GM23338 (cell line): ENCODE data around the gene CCDC57. TPM values are rescaled to one million over a fixed set of nuclear protein-coding genes. Genes with fewer than 3 reads are reported as not detected.

ENCODE experiments used
- ATAC-seq: fragments of 200-7000 bp; cut with Tn5 transposase; 3 replicates; pipeline ENCODE4 v1.9.1; 2020
- DNase-seq: peaks from one replicate; pipeline ENCODE4 v3.0.0-alpha.2; 2015; ENCODE audit warnings: low spot score
- H2AFZ ChIP-seq: fragments of 200-600 bp; sonication (generic); 2 replicates; pipeline ENCODE4 v1.8.0; 2016; ENCODE audit warnings: antibody characterized with exemption, mild to moderate bottlenecking, moderate library complexity
- H3F3A ChIP-seq: fragments of 200-600 bp; sonication (generic); replicated peaks from 2 replicates; pipeline ENCODE4 v1.8.0; 2017; ENCODE audit warnings: antibody characterized with exemption, mixed run types, low read depth
- H3K27ac ChIP-seq: fragments of 200-600 bp; sonication (generic); 2 replicates; pipeline ENCODE4 v1.6.1; 2016; ENCODE audit warnings: low read depth
- H3K27me3 ChIP-seq: fragments of 200-600 bp; sonication (generic); 2 replicates; pipeline ENCODE4 v1.8.0; 2016; ENCODE audit warnings: mild to moderate bottlenecking, mixed run types, moderate library complexity; ENCODE audit not compliant: insufficient read depth
- H3K36me3 ChIP-seq: fragments of 200-600 bp; sonication (generic); 2 replicates; pipeline ENCODE4 v1.8.0; 2016; ENCODE audit warnings: mild to moderate bottlenecking; ENCODE audit not compliant: insufficient read depth
- H3K4me1 ChIP-seq: fragments of 200-600 bp; sonication (generic); 2 replicates; pipeline ENCODE4 v1.8.0; 2016; ENCODE audit warnings: mild to moderate bottlenecking, moderate library complexity; ENCODE audit not compliant: insufficient read depth
- H3K4me2 ChIP-seq: fragments of 200-600 bp; sonication (generic); 2 replicates; pipeline ENCODE4 v1.7.1; 2017; ENCODE audit warnings: mixed run types
- H3K4me3 ChIP-seq: fragments of 200-600 bp; sonication (generic); 2 replicates; pipeline ENCODE4 v1.6.1; 2016; ENCODE audit warnings: mixed run types
- H3K79me2 ChIP-seq: fragments of 200-600 bp; sonication (generic); replicated peaks from 2 replicates; pipeline ENCODE4 v1.8.0; 2017; ENCODE audit warnings: mild to moderate bottlenecking; ENCODE audit not compliant: insufficient read depth
- H3K9me2 ChIP-seq: fragments of 200-600 bp; sonication (generic); 2 replicates; pipeline ENCODE4 v1.8.0; 2017; ENCODE audit not compliant: insufficient read depth
- H4K20me1 ChIP-seq: fragments of 200-600 bp; sonication (generic); replicated peaks from 2 replicates; pipeline ENCODE4 v1.8.0; 2017; ENCODE audit warnings: mild to moderate bottlenecking; ENCODE audit not compliant: insufficient read depth
- H3K27ac Mint-ChIP-seq: 2 replicates; pipeline ENCODE4 v1.8.0; 2020; ENCODE audit warnings: inconsistent platforms, mild to moderate bottlenecking, moderate library complexity, mixed read lengths
- H3K27me3 Mint-ChIP-seq: 3 replicates; pipeline ENCODE4 v1.8.0; 2022; ENCODE audit warnings: low read depth, mild to moderate bottlenecking, moderate library complexity, mixed read lengths, inconsistent platforms; ENCODE audit not compliant: insufficient read depth, poor library complexity
- H3K36me3 Mint-ChIP-seq: 3 replicates; pipeline ENCODE4 v1.8.0; 2021; ENCODE audit warnings: low read depth, mild to moderate bottlenecking, inconsistent platforms, moderate library complexity, mixed read lengths
- H3K4me1 Mint-ChIP-seq: 3 replicates; pipeline ENCODE4 v1.8.0; 2020; ENCODE audit warnings: mild to moderate bottlenecking, inconsistent platforms, mixed read lengths
- H3K4me3 Mint-ChIP-seq: 3 replicates; pipeline ENCODE4 v1.8.0; 2021; ENCODE audit warnings: moderate library complexity, mild to moderate bottlenecking, inconsistent platforms, mixed read lengths
- H3K9me3 Mint-ChIP-seq: 3 replicates; pipeline ENCODE4 v1.8.0; 2020; ENCODE audit warnings: moderate library complexity, mild to moderate bottlenecking, inconsistent platforms, mixed read lengths
- CTCF ChIP-seq, 2 experiments: fragments of 200-600 bp in 1 of 2; sonication (generic) in 1 of 2; conservative IDR thresholded peaks; 2 replicates each; pipeline versions ENCODE4 v1.5.1 to v1.6.1; 2016 to 2017; ENCODE audit warnings: antibody characterized with exemption in 2 of 2, low read depth in 2 of 2, mild to moderate bottlenecking in 2 of 2, moderate library complexity in 1 of 2
- EZH2 ChIP-seq: fragments of 200-600 bp; sonication (generic); IDR thresholded peaks from one replicate; pipeline ENCODE4 v1.8.0; 2017; ENCODE audit warnings: antibody characterized with exemption, mild to moderate bottlenecking, low read depth; ENCODE audit not compliant: unreplicated experiment
- JUNB ChIP-seq: IDR thresholded peaks from one replicate; pipeline ENCODE4 v1.6.1; 2016; ENCODE audit warnings: antibody characterized with exemption; ENCODE audit not compliant: unreplicated experiment
- NANOG ChIP-seq: IDR thresholded peaks from 2 replicates; pipeline ENCODE4 v1.6.1; 2016; ENCODE audit warnings: antibody characterized with exemption, borderline replicate concordance
- STAT1 ChIP-seq: IDR thresholded peaks from one replicate; pipeline ENCODE4 v1.6.1; 2016; ENCODE audit warnings: antibody characterized with exemption; ENCODE audit not compliant: unreplicated experiment
- ZNF331 ChIP-seq: fragments of 250-450 bp; sonication (Bioruptor Pico); IDR thresholded peaks from 2 replicates; pipeline ENCODE4 v1.5.0; 2020; ENCODE audit warnings: low read depth, mild to moderate bottlenecking, moderate library complexity
- ZNF462 ChIP-seq: fragments of 250-450 bp; sonication (Bioruptor Pico); IDR thresholded peaks from 2 replicates; pipeline ENCODE4 v1.5.0; 2020; ENCODE audit warnings: mild to moderate bottlenecking, moderate library complexity
- polyA plus RNA-seq: library from polyadenylated mRNA; unstranded; fragments of >200 nt; fragmentation: Nextera tagmentation; extraction: Ambion mirVana; gene quantifications from 2 replicates; pipeline ENCODE4 v1.2.1, GENCODE V29; 2016
- total RNA-seq: library from RNA; depleted of rRNA; stranded (reverse); fragments of >200 nt; shearing (Covaris generic); gene quantifications from 2 replicates; pipeline ENCODE4 v1.2.3, GENCODE V29; 2014

Gene CCDC57
- total and polyA plus RNA-seq, 2 experiments from 2014 or later = 7.0 to 16.3 TPM

GRCh38 chr17:82241926-82242697 is 29.5 kb upstream of the CCDC57 start:
- peaks cover 7% of the 10 kb centered on the region for H3K4me1 Mint-ChIP-seq
- Histone ChIP-seq H3K4me2 (no peak overlapping the region), H3K4me1 (no peaks in the 10 kb centered on the region; the same call in 1 of the 2 replicates), H3K27me3 (no peaks in the 10 kb centered on the region), H3F3A (0 out of 2 replicates have a peak, but pooled peaks cover 9% of the 10 kb centered on the region), H3K9me2 (no peaks in the 10 kb centered on the region), H4K20me1 (peaks cover 21% of the 10 kb centered on the region), H3K27ac (no peak overlapping the region), H3K79me2 (peaks cover 16% of the 10 kb centered on the region), H3K36me3 (peaks cover 11% of the 10 kb centered on the region), H3K4me3 (no peak overlapping the region), H2AFZ (no peak overlapping the region)
- ATAC-seq (peak; percentile 3), DNase-seq (no peak)
- H3K27ac Mint-ChIP-seq = no peak overlapping the region
- H3K9me3 Mint-ChIP-seq = no peaks in the 10 kb centered on the region; the same call in 2 of the 3 replicates
- TF ChIP-seq NANOG = no peak
- peaks cover 18% of the 10 kb centered on the region for H3K27me3 Mint-ChIP-seq
- H3K36me3 Mint-ChIP-seq = peaks cover 46% of the 10 kb centered on the region
- no peak overlapping the region for H3K4me3 Mint-ChIP-seq

GRCh38 chr17:82241183-82241925 is 28.7 kb upstream of the CCDC57 start:
- Histone ChIP-seq H3K79me2 (peaks cover 16% of the 10 kb centered on the region), H3K27ac (peak overlapping the region; percentile 39; the same call in 1 of the 2 replicates), H3K4me1 (no peaks in the 10 kb centered on the region; the same call in 1 of the 2 replicates)

More at GRCh38 chr17:82241183-82241925, 28.7 kb upstream of the CCDC57 start:
- Histone ChIP-seq H3F3A (peaks cover 9% of the 10 kb centered on the region; the same call in 1 of the 2 replicates), H2AFZ (no peak overlapping the region), H3K4me2 (no peak overlapping the region), H4K20me1 (peaks cover 17% of the 10 kb centered on the region), H3K27me3 (no peaks in the 10 kb centered on the region), H3K9me2 (no peaks in the 10 kb centered on the region), H3K4me3 (no peak overlapping the region), H3K36me3 (peaks cover 11% of the 10 kb centered on the region)
- no peak overlapping the region for H3K4me3 Mint-ChIP-seq
- peak overlapping the region; percentile 44; the same call in 1 of the 2 replicates for H3K27ac Mint-ChIP-seq
- peaks cover 39% of the 10 kb centered on the region for H3K36me3 Mint-ChIP-seq
- DNase-seq = no peak
- TF ChIP-seq ZNF331 (CRISPR knock-in tag) (no peak), JUNB (no peak), ZNF462 (no peak), CTCF (conservative IDR thresholded peaks at IDR 0.05; ENCODE audit: low read depth in 2 of 2) (no peak), STAT1 (no peak), EZH2 (no peak)
- no peak for ATAC-seq
- H3K27me3 Mint-ChIP-seq = peaks cover 20% of the 10 kb centered on the region
- no peaks in the 10 kb centered on the region; the same call in 2 of the 3 replicates for H3K9me3 Mint-ChIP-seq
- H3K4me1 Mint-ChIP-seq = peaks cover 9% of the 10 kb centered on the region
